Adrenal gland (tissue), 12 donors: ENCODE results near the gene FNBP1. TPM values are rescaled to one million over a fixed set of nuclear protein-coding genes. Genes with fewer than 3 reads are reported as not detected.

Experiments
- DNase-seq, 7 donors: peaks; one replicate each; pipeline ENCODE4 v3.0.0-alpha.2; 2019 to 2020
- H3K27ac ChIP-seq, 5 donors: fragments of 200-600 bp; sonication (generic) in 4 of 5; 1 replicate in 3 of 5; 2 replicates in 2 of 5; pipeline versions ENCODE4 v1.5.1 to v1.8.0; 2016 to 2020; ENCODE audit warnings: mild to moderate bottlenecking in 1 of 5
- H3K27me3 ChIP-seq: fragments of 200-600 bp; 2 replicates; pipeline ENCODE4 v1.8.0; 2021
- H3K36me3 ChIP-seq, 2 donors: fragments of 200-600 bp; replicated peaks in 1 of 2; 1 replicate in 1 of 2; 2 replicates in 1 of 2; pipeline versions ENCODE4 v1.5.1 to v1.8.0; 2018 to 2022
- H3K4me1 ChIP-seq, 2 donors: fragments of 200-600 bp; replicated peaks in 1 of 2; 1 replicate in 1 of 2; 2 replicates in 1 of 2; pipeline versions ENCODE4 v1.5.1 to v1.8.0; 2018 to 2021
- H3K4me3 ChIP-seq, 4 donors: fragments of 200-600 bp; sonication (generic) in 3 of 4; one replicate each; pipeline ENCODE4 v1.5.1; 2016 to 2018
- H3K9me3 ChIP-seq, 3 donors: fragments of 200-600 bp; sonication (generic) in 1 of 3; replicated peaks in 1 of 3; 1 replicate in 2 of 3; 2 replicates in 1 of 3; pipeline versions ENCODE4 v1.5.1 to v1.8.0; 2016 to 2021
- POLR2A ChIP-seq, 2 donors: fragments of 450-650 bp; IDR thresholded peaks; one replicate each; pipeline ENCODE4 v1.6.1; 2017; ENCODE audit warnings: antibody characterized with exemption in 2 of 2, mild to moderate bottlenecking in 2 of 2, moderate library complexity in 1 of 2
- WGBS, 4 donors: extraction: QIAGEN DNeasy Blood & Tissue Kit in 2 of 4; methylation state at CpG; one replicate each; pipeline versions ENCODE4 v1.1.5 to v1.1.7; 2013 to 2017; 5-methylcytosine and 5-hydroxymethylcytosine counted together
- intact Hi-C, 2 donors: fragments of 100-400 bp; cut with DNase I; formaldehyde crosslinking; loops; one replicate each; pipeline versions ENCODE4 v1.14.1 to v1.15.0; 2022 to 2023
- polyA plus RNA-seq, 3 donors: library from polyadenylated mRNA; stranded (reverse); fragments of 200-250 nt in 2 of 3; fragments of 350-450 nt in 1 of 3; fragmentation: Illumina TruSeq in 1 of 3; extraction: RNeasy Lipid Tissue Mini Kit (QIAGEN cat#74804) in 1 of 3; gene quantifications; one replicate each; pipeline ENCODE4 v1.2.3, GENCODE V29; 2013 to 2014
- total RNA-seq, 9 donors: library from RNA; depleted of rRNA in 4 of 9; stranded (reverse); fragments of >200 nt in 4 of 9; fragments of 120-200 nt in 1 of 9; fragmentation: NEBNext Ultra II Directional in 1 of 9; extraction: Animal tissue kit (Norgen Biotek cat#: 25700) in 1 of 9; gene quantifications; one replicate each; pipeline versions ENCODE4 v1.1.0 to v1.2.4, GENCODE V29; 2013 to 2023
- TF ChIP-seq, protein P1 (sequence below), 6 experiments: fragments of 450-650 bp in 4 of 6; fragments of 200-600 bp in 2 of 6; sonication (generic) in 1 of 6; IDR thresholded peaks; 1 replicate in 5 of 6; 2 replicates in 1 of 6; pipeline versions ENCODE4 v1.5.1 to v1.8.0; 2016 to 2021; ENCODE audit warnings: antibody characterized with exemption in 6 of 6, mild to moderate bottlenecking in 2 of 6, moderate library complexity in 1 of 6
- donor health status: healthy with polysubstance abuse.
- donor health status: Bipolar disorder and iron deficiency.
- donor health status: DM: yes; HTN: yes; CAD: no.
- donor health status: DM: no; HTN: no; CAD: no.
- donor health status: DM: no; HTN: no; CAD: no.
- donor health status: DM: yes; HTN: yes; CAD: no.

FNBP1 gene
- total and polyA plus RNA-seq, 12 donors: 15.3 to 40.4 (median 24.0) TPM

DNA sequence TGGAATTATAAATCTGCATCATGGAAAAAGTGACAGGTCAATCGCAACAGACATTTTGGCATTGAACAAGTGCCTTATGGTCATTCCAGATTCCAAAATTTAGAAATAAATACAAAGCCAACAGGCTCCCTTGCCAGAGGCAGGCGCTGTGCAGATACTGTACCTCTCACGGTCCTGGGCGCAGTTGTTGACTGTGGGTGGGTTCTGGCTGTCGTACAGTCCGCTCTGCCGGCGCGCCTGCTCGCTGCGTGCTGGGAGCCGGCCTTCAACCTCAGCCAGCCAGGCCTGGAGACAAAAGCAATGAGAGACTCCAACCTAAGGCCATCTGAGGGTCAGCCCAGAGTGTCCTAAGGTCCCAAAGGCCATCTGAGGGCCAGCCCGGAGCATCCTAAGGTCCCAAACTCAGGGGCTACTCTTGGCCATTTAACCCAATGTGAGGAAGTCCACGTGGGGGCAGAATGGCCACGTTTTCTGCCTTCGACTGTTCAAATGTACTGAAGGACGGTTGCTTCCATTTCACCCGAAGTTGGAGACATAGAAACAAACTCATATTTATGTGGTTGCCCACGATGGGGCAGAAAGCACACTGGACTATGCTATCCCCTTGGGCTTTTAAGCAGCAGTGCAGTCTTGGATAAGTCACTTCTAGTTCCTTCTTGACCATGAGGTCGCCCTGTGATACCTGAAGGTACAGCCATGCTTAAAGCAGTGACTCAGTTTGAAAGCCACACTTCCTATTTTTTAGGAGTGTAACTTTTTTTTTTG is 142.5 kb downstream of the FNBP1 start:
- Histone ChIP-seq H3K27ac (no peak overlapping the region), H3K36me3 (peaks cover 0 to 21% of the 10 kb centered on the region in 2 donors)
- WGBS, 4 donors: 72 to 94% (median 91%) methylated on average over 10 to 20 of the region's 20 CpGs

DNA sequence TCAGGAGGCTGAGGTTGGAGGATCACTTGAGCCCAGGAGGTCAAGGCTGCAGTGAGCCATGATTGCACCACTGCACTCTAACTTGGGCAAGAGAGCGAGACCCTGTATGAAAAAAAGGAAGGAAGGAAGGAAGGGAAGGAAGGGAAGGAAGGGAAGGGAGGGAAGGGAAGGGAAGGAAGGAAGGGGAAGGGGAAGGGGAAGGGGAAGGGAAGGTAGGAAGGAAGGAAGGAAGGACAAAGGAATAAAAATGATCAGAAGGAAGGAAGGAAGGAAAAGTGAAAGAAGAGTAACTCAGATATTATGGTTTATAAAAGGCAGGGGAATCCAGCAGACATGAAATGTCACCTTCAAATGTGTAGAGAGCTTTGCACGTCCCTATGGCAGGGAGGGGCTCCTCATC is 143.4 kb downstream of the FNBP1 start:
- intact Hi-C loops: loop anchor here in 1 of 2 donors (10.0 kb wide), 1 partner anchor 135 kb away; no protein-coding TSS in a partner anchor
- no peaks in the 10 kb centered on the region for H3K27me3 ChIP-seq
- peaks cover 0 to 27% of the 10 kb centered on the region in 2 donors for H3K36me3 ChIP-seq
- no peak for DNase-seq
- no peaks in the 10 kb centered on the region for H3K9me3 ChIP-seq
- TF ChIP-seq POLR2A (IDR thresholded peaks at IDR 0.05): no peak
- TF ChIP-seq, protein P1, sequence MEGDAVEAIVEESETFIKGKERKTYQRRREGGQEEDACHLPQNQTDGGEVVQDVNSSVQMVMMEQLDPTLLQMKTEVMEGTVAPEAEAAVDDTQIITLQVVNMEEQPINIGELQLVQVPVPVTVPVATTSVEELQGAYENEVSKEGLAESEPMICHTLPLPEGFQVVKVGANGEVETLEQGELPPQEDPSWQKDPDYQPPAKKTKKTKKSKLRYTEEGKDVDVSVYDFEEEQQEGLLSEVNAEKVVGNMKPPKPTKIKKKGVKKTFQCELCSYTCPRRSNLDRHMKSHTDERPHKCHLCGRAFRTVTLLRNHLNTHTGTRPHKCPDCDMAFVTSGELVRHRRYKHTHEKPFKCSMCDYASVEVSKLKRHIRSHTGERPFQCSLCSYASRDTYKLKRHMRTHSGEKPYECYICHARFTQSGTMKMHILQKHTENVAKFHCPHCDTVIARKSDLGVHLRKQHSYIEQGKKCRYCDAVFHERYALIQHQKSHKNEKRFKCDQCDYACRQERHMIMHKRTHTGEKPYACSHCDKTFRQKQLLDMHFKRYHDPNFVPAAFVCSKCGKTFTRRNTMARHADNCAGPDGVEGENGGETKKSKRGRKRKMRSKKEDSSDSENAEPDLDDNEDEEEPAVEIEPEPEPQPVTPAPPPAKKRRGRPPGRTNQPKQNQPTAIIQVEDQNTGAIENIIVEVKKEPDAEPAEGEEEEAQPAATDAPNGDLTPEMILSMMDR (IDR thresholded peaks at IDR 0.05): no peak
- H3K27ac ChIP-seq: no peak overlapping the region
- H3K4me3 ChIP-seq: no peak overlapping the region
- WGBS, 4 donors: 82 to 95% (median 88%) methylated on average over 2 of the region's 2 CpGs
- no peaks in the 10 kb centered on the region for H3K4me1 ChIP-seq

More for the DNA sequence above, 142.5 kb downstream of the FNBP1 start:
- H3K4me3 ChIP-seq: no peak overlapping the region
- no peak for DNase-seq
- intact Hi-C loops: no loop called here
- H3K4me1 ChIP-seq: no peaks in the 10 kb centered on the region
- H3K27me3 ChIP-seq: no peaks in the 10 kb centered on the region
- no peaks in the 10 kb centered on the region for H3K9me3 ChIP-seq
- TF ChIP-seq POLR2A (IDR thresholded peaks at IDR 0.05): no peak
- TF ChIP-seq, protein P1 (IDR thresholded peaks at IDR 0.05): no peak

DNA sequence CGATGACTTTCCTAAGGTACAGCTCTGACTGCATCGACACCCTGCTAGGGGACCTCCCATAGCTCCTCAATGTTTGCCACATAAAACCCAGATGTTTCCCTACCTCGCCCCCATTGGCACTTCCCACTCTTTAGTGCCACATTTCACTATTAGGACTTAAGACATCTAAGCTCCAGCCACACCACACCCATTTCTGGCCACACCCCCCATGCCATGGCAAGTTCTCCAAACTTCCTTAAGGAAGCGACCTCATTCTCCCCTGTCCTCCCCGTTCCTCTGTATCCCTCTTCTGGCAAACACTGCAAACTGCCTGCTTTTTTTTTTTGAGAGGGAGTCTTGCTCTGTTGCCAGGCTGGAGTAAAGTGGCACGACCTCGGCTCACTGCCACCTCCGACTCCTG is 144.8 kb downstream of the FNBP1 start:
- TF ChIP-seq, protein P1 (IDR thresholded peaks at IDR 0.05): no peak
- no peak for TF ChIP-seq POLR2A (IDR thresholded peaks at IDR 0.05)
- intact Hi-C loops: loop anchor here in 1 of 2 donors (10.0 kb wide), 1 partner anchor 137 kb away; no protein-coding TSS in a partner anchor
- DNase-seq: no peak
- 82 to 90% (median 85%) methylated on average over 8 of the region's 8 CpGs for WGBS, 4 donors
- no peaks in the 10 kb centered on the region for H3K27me3 ChIP-seq
- peaks cover 0 to 27% of the 10 kb centered on the region in 2 donors for H3K36me3 ChIP-seq
- no peak overlapping the region for H3K27ac ChIP-seq
- H3K4me3 ChIP-seq: no peak overlapping the region
- no peaks in the 10 kb centered on the region for H3K4me1 ChIP-seq
- no peaks in the 10 kb centered on the region for H3K9me3 ChIP-seq

DNA sequence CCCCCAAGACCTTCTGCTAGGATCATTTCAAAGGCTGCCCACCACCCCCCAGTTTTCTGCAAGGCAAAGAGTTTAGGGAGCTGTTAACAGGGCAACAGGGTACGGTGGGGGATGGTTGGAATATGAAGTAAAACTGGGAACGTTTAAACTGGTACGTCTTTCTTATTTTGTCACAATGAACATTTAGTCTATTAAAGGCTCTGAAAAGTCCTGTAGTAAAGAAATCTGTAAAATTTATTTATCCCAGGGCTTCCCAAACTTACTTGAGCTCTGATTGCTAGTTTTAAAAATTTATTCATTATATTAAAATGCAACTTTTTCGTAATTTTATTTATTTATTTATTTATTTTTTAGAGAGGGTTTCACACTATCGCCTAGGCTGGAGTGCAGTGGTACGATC is 145.7 kb downstream of the FNBP1 start:
- Histone ChIP-seq H3K4me1 (no peaks in the 10 kb centered on the region), H3K27ac (no peak overlapping the region), H3K4me3 (no peak overlapping the region), H3K9me3 (no peaks in the 10 kb centered on the region), H3K36me3 (peaks cover 0 to 27% of the 10 kb centered on the region in 2 donors), H3K27me3 (no peaks in the 10 kb centered on the region)
- TF ChIP-seq, protein P1 (IDR thresholded peaks at IDR 0.05): no peak
- no peak for TF ChIP-seq POLR2A (IDR thresholded peaks at IDR 0.05)
- DNase-seq: no peak
- intact Hi-C loops: loop anchor here in 1 of 2 donors (10.0 kb wide), 1 partner anchor 138 kb away; no protein-coding TSS in a partner anchor
- WGBS, 4 donors: 92 to 95% (median 95%) methylated on average over 6 of the region's 6 CpGs
